PC-3 (cell line): ENCODE data around the gene TMPRSS3. TPM values are rescaled to one million over a fixed set of nuclear protein-coding genes. Genes with fewer than 3 reads are reported as not detected.

Experiments used
- ATAC-seq: fragments of 200-7000 bp; cut with Tn5 transposase; 2 replicates; pipeline ENCODE4 v1.9.1; 2020; ENCODE audit warnings: mild to moderate bottlenecking, moderate library complexity
- BruUV-seq: library from RNA; stranded (reverse); fragments of 400-500 nt; replicated peaks from 2 replicates; lab custom pipeline; 2021; lab: Mats Ljungman, UMichigan
- CTCF ChIA-PET: fragments of 300-600 bp; sonication (Branson Sonifier 250); formaldehyde crosslinking; loops from one replicate; lab custom pipeline; 2022; ENCODE audit warnings: antibody characterized with exemption; lab: Charles Lee
- POLR2A ChIA-PET: fragments of 300-600 bp; sonication (Branson Sonifier 250); formaldehyde crosslinking; loops from one replicate; lab custom pipeline; 2022; ENCODE audit warnings: antibody characterized with exemption; ENCODE audit not compliant: unreplicated experiment; lab: Charles Lee
- DNase-seq: peaks from one replicate; pipeline ENCODE4 v3.0.0-alpha.2; 2015
- H2AFZ ChIP-seq: fragments of 300-600 bp; sonication (generic); 2 replicates; pipeline ENCODE4 v1.6.0; 2016; ENCODE audit warnings: antibody characterized with exemption, low read length
- H3F3A ChIP-seq: fragments of 300-600 bp; sonication (generic); one replicate; pipeline ENCODE4 v1.6.0; 2017; ENCODE audit warnings: antibody characterized with exemption, low read length, control low read depth, mild to moderate bottlenecking; ENCODE audit not compliant: unreplicated experiment
- H3K27ac ChIP-seq: fragments of 300-600 bp; sonication (generic); 2 replicates; pipeline ENCODE4 v1.5.1; 2016; ENCODE audit warnings: mild to moderate bottlenecking, low read length
- H3K27me3 ChIP-seq: fragments of 300-600 bp; sonication (generic); 2 replicates; pipeline ENCODE4 v1.6.1; 2016; ENCODE audit warnings: low read length, mixed read lengths
- H3K36me3 ChIP-seq: fragments of 300-600 bp; sonication (generic); 2 replicates; pipeline ENCODE4 v1.6.1; 2016; ENCODE audit warnings: low read depth, mixed run types, low read length, mixed read lengths
- H3K4me1 ChIP-seq: fragments of 300-600 bp; sonication (generic); 2 replicates; pipeline ENCODE4 v1.5.1; 2016; ENCODE audit warnings: low read length; ENCODE audit not compliant: insufficient read depth
- H3K4me2 ChIP-seq: fragments of 300-600 bp; sonication (generic); 2 replicates; pipeline ENCODE4 v1.6.0; 2016; ENCODE audit warnings: low read length
- H3K4me3 ChIP-seq: fragments of 300-600 bp; sonication (generic); 2 replicates; pipeline ENCODE4 v1.5.1; 2016; ENCODE audit warnings: mild to moderate bottlenecking, low read length, mixed read lengths
- H3K79me2 ChIP-seq: fragments of 300-600 bp; sonication (generic); 2 replicates; pipeline ENCODE4 v1.6.1; 2017; ENCODE audit warnings: low read length, mixed read lengths
- H3K9ac ChIP-seq: fragments of 300-600 bp; sonication (generic); 2 replicates; pipeline ENCODE4 v1.6.0; 2016; ENCODE audit warnings: mild to moderate bottlenecking, low read length
- H3K9me2 ChIP-seq: fragments of 300-600 bp; sonication (generic); replicated peaks from 2 replicates; pipeline ENCODE4 v1.6.1; 2016; ENCODE audit warnings: mixed run types, low read length, mixed read lengths
- H3K9me3 ChIP-seq: fragments of 300-600 bp; sonication (generic); 2 replicates; pipeline ENCODE4 v1.6.1; 2016; ENCODE audit warnings: low read length, mixed read lengths
- H4K20me1 ChIP-seq: fragments of 300-600 bp; sonication (generic); 2 replicates; pipeline ENCODE4 v1.6.1; 2016; ENCODE audit warnings: low read length, mixed read lengths
- CTCF ChIP-seq: fragments of 300-600 bp; sonication (generic); conservative IDR thresholded peaks from 2 replicates; pipeline ENCODE4 v1.5.1; 2017; ENCODE audit warnings: antibody characterized with exemption, low read depth, mild to moderate bottlenecking, low read length
- EZH2 ChIP-seq: fragments of 300-600 bp; sonication (generic); IDR thresholded peaks from one replicate; pipeline ENCODE4 v1.6.1; 2017; ENCODE audit warnings: antibody characterized with exemption, mild to moderate bottlenecking, low read length; ENCODE audit not compliant: unreplicated experiment
- EZH2phosphoT487 ChIP-seq: fragments of 300-600 bp; sonication (generic); IDR thresholded peaks from 2 replicates; pipeline ENCODE4 v1.6.1; 2018; ENCODE audit warnings: mild to moderate bottlenecking, antibody characterized with exemption, low read length, borderline replicate concordance
- intact Hi-C: fragments of 100-400 bp; cut with micrococcal nuclease; formaldehyde crosslinking; loops from 2 replicates; pipeline ENCODE4 v1.9.0; 2023
- total RNA-seq: library from RNA; depleted of rRNA; stranded (reverse); fragments of >200 nt; gene quantifications from 2 replicates; pipeline ENCODE4 v1.2.3, GENCODE V29; 2014

TMPRSS3 gene
- total RNA-seq, 1 experiment from 2014 or later, result not detected

- no peaks in the 10 kb centered on the region for H3K27me3 ChIP-seq
- no peak overlapping the region for H3K4me2 ChIP-seq
- no peaks in the 10 kb centered on the region for H3K9me2 ChIP-seq
- H3K27ac ChIP-seq, result no peak overlapping the region
- no peaks in the 10 kb centered on the region for H3K79me2 ChIP-seq
- TF ChIP-seq EZH2phosphoT487 (no peak), CTCF (no peak), EZH2 (no peak)
- no peaks in the 10 kb centered on the region for H3K4me1 ChIP-seq
- no peak for DNase-seq
- H3K9me3 ChIP-seq, result no peaks in the 10 kb centered on the region
- no peak overlapping the region for H3K4me3 ChIP-seq
- no peaks in the 10 kb centered on the region for H3K36me3 ChIP-seq
- no peak overlapping the region for H3K9ac ChIP-seq
- intact Hi-C loops, result no loop called here
- H4K20me1 ChIP-seq, result no peaks in the 10 kb centered on the region
- ATAC-seq, result no peak
- no peak overlapping the region for H2AFZ ChIP-seq
- BruUV-seq, result no TSS peak
- POLR2A ChIA-PET, result no interaction called here
- CTCF ChIA-PET, result no interaction called here
- H3F3A ChIP-seq, result no peaks in the 10 kb centered on the region
Observed at GRCh38 chr21:42440187-42440792, 44.4 kb upstream of the TMPRSS3 start.

DNA sequence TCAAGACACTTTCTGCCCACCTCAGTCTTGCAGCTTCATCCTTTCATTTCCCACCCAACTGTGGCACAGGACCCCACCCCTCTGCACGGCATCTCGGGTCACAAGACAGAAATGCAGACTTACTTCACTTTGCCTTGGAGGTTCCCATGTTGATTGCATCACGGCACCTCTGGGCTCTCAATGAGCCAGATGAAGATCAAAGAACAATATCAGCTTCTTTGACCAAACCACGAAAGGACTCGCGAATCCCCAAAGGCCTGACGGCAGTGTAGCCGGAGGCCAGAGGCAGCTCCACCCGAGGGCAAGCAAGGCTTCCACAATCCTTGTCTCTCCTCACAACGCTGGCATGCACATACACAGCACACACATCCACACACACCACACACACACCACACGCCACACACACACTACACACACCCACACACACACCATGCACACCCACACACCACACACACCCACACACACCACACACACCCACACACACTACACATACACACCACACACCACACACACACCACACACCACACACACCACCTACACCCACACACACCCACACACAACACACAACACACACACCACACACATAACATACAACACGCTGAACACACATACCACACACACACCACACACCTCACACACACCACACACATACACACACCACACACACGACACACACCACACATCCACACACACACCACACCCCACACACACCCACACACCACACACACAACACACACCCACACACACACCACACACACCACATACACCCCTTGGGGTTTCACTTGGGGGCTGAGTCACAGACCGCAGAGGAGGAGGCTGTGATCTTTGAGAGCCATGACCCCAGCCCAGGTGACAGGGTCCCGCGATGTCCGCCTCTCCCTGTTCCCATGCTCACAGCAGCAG lies 43.7 kb upstream of the TMPRSS3 start:
- ATAC-seq (no peak), DNase-seq (no peak)
- ChIA-PET POLR2A (no interaction called here), CTCF (interaction anchor here (0.6 kb wide), 1 partner anchor 92 kb away, joined by 3 read pairs; no protein-coding TSS in a partner anchor)
- Histone ChIP-seq H3K4me1 (no peaks in the 10 kb centered on the region), H3K9me2 (no peaks in the 10 kb centered on the region), H3K9ac (no peak overlapping the region), H4K20me1 (no peaks in the 10 kb centered on the region), H3K36me3 (no peaks in the 10 kb centered on the region), H3K9me3 (no peaks in the 10 kb centered on the region), H3K79me2 (no peaks in the 10 kb centered on the region), H3K4me3 (no peak overlapping the region), H2AFZ (no peak overlapping the region), H3K4me2 (no peak overlapping the region), H3F3A (no peaks in the 10 kb centered on the region), H3K27ac (no peak overlapping the region), H3K27me3 (no peaks in the 10 kb centered on the region)
- no peak for TF ChIP-seq CTCF
- TF ChIP-seq EZH2, result no peak
- TF ChIP-seq EZH2phosphoT487, result no peak
- no TSS peak for BruUV-seq
- intact Hi-C loops, result no loop called here
